Measurements from ENCODE around the gene F11R.
A peak's percentile ranks its signal among the peaks of the same experiment; 100 is the strongest.

The F11R gene

GRCh38 chr1:161048949-161049722 is 28.2 kb upstream of the F11R start:
- no peak for TF ChIP-seq CTCF (IDR thresholded peaks at IDR 0.05; ENCODE audit: low read depth, low read length, missing control alignments)
- in situ Hi-C loops (cut with HindIII; ENCODE audit: low sequenced_read_pairs), result loop anchor here (5.0 to 10.0 kb wide), 2 partner anchors 48 to 96 kb away; partner anchors contain the start of gene KLHDC9
- DNase-seq (ENCODE audit: low read depth), result no peak
- H3K4me3 ChIP-seq (ENCODE audit: low read depth, low read length), result no peak overlapping the region

- no peak overlapping the region for H3K4me3 ChIP-seq (ENCODE audit: low read depth, low read length)
- no peak for TF ChIP-seq CTCF (IDR thresholded peaks at IDR 0.05; ENCODE audit: low read depth, low read length, missing control alignments)
- in situ Hi-C loops (cut with HindIII; ENCODE audit: low sequenced_read_pairs), result loop anchor here (5.0 to 10.0 kb wide), 2 partner anchors 50 to 97 kb away; partner anchors contain the start of gene KLHDC9
- no peak for DNase-seq (ENCODE audit: low read depth)
Measured at GRCh38 chr1:161047436-161048420, 26.8 kb upstream of the F11R start.

GRCh38 chr1:161046605-161047228 is 25.8 kb upstream of the F11R start:
- no peak for DNase-seq (ENCODE audit: low read depth)
- no peak for TF ChIP-seq CTCF (IDR thresholded peaks at IDR 0.05; ENCODE audit: low read depth, low read length, missing control alignments)
- peak overlapping the region; percentile 90 for H3K4me3 ChIP-seq (ENCODE audit: low read depth, low read length)
- in situ Hi-C loops (cut with HindIII; ENCODE audit: low sequenced_read_pairs), result loop anchor here (5.0 to 10.0 kb wide), 2 partner anchors 51 to 98 kb away; partner anchors contain the start of gene KLHDC9

GRCh38 chr1:161045736-161046604 is 25.0 kb upstream of the F11R start, which contains the start of gene USF1:
USF1 (minus strand) TSS chr1:161045977; CDS start chr1:161043275, 2,702 bp downstream.
- H3K4me3 ChIP-seq (ENCODE audit: low read depth, low read length), result peak within 1 kb of the TSS; percentile 90
- no peak for TF ChIP-seq CTCF (IDR thresholded peaks at IDR 0.05; ENCODE audit: low read depth, low read length, missing control alignments)
- peak; percentile 91 for DNase-seq (ENCODE audit: low read depth)
- in situ Hi-C loops (cut with HindIII; ENCODE audit: low sequenced_read_pairs), result loop anchor here (5.0 to 10.0 kb wide), 2 partner anchors 51 to 99 kb away; partner anchors contain the start of gene KLHDC9

- peak overlapping the region; percentile 90 for H3K4me3 ChIP-seq (ENCODE audit: low read depth, low read length)
- in situ Hi-C loops (cut with HindIII; ENCODE audit: low sequenced_read_pairs), result loop anchor here (5.0 to 10.0 kb wide), 2 partner anchors 52 to 100 kb away; partner anchors contain the start of gene KLHDC9
- peak; percentile 23 for DNase-seq (ENCODE audit: low read depth)
- TF ChIP-seq CTCF (IDR thresholded peaks at IDR 0.05; ENCODE audit: low read depth, low read length, missing control alignments), result no peak
Measured at GRCh38 chr1:161044908-161045735, 24.2 kb upstream of the F11R start.

All from astrocyte of the cerebellum (primary cell).